ENCODE results near the gene DDRGK1.
"Not testable (repeated sequence)": the region's sequence is repeated elsewhere in the genome, so short reads cannot be mapped to it uniquely, and the experiment has no call there.

Gene DDRGK1

GRCh38 chr20:3188823-3189413 lies 15.6 kb downstream of the DDRGK1 start:
- in situ Hi-C loops (cut with MboI; ENCODE audit: low sequenced_read_pairs) = no loop called here

- in situ Hi-C loops (cut with MboI; ENCODE audit: low sequenced_read_pairs) = not testable (repeated sequence)
Observed at GRCh38 chr20:3187861-3188260, 16.6 kb downstream of the DDRGK1 start.

- in situ Hi-C loops (cut with MboI; ENCODE audit: low sequenced_read_pairs) = no loop called here
Observed at GRCh38 chr20:3183896-3184612, 20.4 kb downstream of the DDRGK1 start.

- in situ Hi-C loops (cut with MboI; ENCODE audit: low sequenced_read_pairs) = not testable (repeated sequence)
Observed at GRCh38 chr20:3182429-3182828, 22.1 kb downstream of the DDRGK1 start.

GRCh38 chr20:3181270-3181669 lies 23.2 kb downstream of the DDRGK1 start:
- in situ Hi-C loops (cut with MboI; ENCODE audit: low sequenced_read_pairs) = no loop called here

- in situ Hi-C loops (cut with MboI; ENCODE audit: low sequenced_read_pairs) = no loop called here
Observed at GRCh38 chr20:3180319-3180718, 24.2 kb downstream of the DDRGK1 start.

- in situ Hi-C loops (cut with MboI; ENCODE audit: low sequenced_read_pairs) = no loop called here
Observed at GRCh38 chr20:3177746-3178485, 26.6 kb downstream of the DDRGK1 start.

- in situ Hi-C loops (cut with MboI; ENCODE audit: low sequenced_read_pairs) = no loop called here
Observed at GRCh38 chr20:3175270-3175669, 29.2 kb downstream of the DDRGK1 start.

- in situ Hi-C loops (cut with MboI; ENCODE audit: low sequenced_read_pairs) = no loop called here
Observed at GRCh38 chr20:3174442-3175261, 29.8 kb downstream of the DDRGK1 start.

- in situ Hi-C loops (cut with MboI; ENCODE audit: low sequenced_read_pairs) = no loop called here
Observed at GRCh38 chr20:3173610-3174441, 30.7 kb downstream of the DDRGK1 start.

- in situ Hi-C loops (cut with MboI; ENCODE audit: low sequenced_read_pairs) = no loop called here
Observed at GRCh38 chr20:3172933-3173609, 31.4 kb downstream of the DDRGK1 start, which contains the start of gene LZTS3. Gene LZTS3 (minus strand): TSS chr20:3173549. CDS start chr20:3167163, 6,386 bp downstream.

- in situ Hi-C loops (cut with MboI; ENCODE audit: low sequenced_read_pairs) = no loop called here
Observed at GRCh38 chr20:3172126-3172932, 32.2 kb downstream of the DDRGK1 start.

GRCh38 chr20:3171391-3172125 lies 32.9 kb downstream of the DDRGK1 start:
- in situ Hi-C loops (cut with MboI; ENCODE audit: low sequenced_read_pairs) = no loop called here

GRCh38 chr20:3168829-3169590 lies 35.5 kb downstream of the DDRGK1 start:
- in situ Hi-C loops (cut with MboI; ENCODE audit: low sequenced_read_pairs) = no loop called here

- in situ Hi-C loops (cut with MboI; ENCODE audit: low sequenced_read_pairs) = no loop called here
Observed at GRCh38 chr20:3168079-3168828, 36.2 kb downstream of the DDRGK1 start.

GRCh38 chr20:3167738-3168078 lies 36.8 kb downstream of the DDRGK1 start:
- in situ Hi-C loops (cut with MboI; ENCODE audit: low sequenced_read_pairs) = no loop called here

GRCh38 chr20:3166913-3167342 lies 37.6 kb downstream of the DDRGK1 start:
- in situ Hi-C loops (cut with MboI; ENCODE audit: low sequenced_read_pairs) = no loop called here
